RKO (cell line): Measurements from ENCODE around the gene SS18.

Experiments used
- DNase-seq: peaks from one replicate; pipeline ENCODE4 v3.0.0-alpha.2; 2016; ENCODE audit warnings: low spot score

Gene SS18

GRCh38 chr18:26071020-26071419 lies 19.4 kb downstream of the SS18 start:
- DNase-seq = no peak

- DNase-seq = no peak
Measured at GRCh38 chr18:26059357-26059756, 31.1 kb downstream of the SS18 start.

- DNase-seq = no peak
Measured at GRCh38 chr18:26057344-26057773, 33.1 kb downstream of the SS18 start.

GRCh38 chr18:26056291-26056690 lies 34.1 kb downstream of the SS18 start:
- no peak for DNase-seq

GRCh38 chr18:26052505-26052904 lies 37.9 kb downstream of the SS18 start:
- peak; percentile 20 for DNase-seq

- peak; percentile 4 for DNase-seq
Measured at GRCh38 chr18:26051843-26052242, 38.6 kb downstream of the SS18 start.

GRCh38 chr18:26046419-26047077 lies 43.9 kb downstream of the SS18 start:
- no peak for DNase-seq

- no peak for DNase-seq
Measured at GRCh38 chr18:26044807-26045206, 45.6 kb downstream of the SS18 start.

- DNase-seq = no peak
Measured at GRCh38 chr18:26040051-26040656, 50.3 kb downstream of the SS18 start.

- no peak for DNase-seq
Measured at GRCh38 chr18:26039203-26039602, 51.2 kb downstream of the SS18 start.

- no peak for DNase-seq
Measured at GRCh38 chr18:26036635-26037034, 53.8 kb downstream of the SS18 start.

- DNase-seq = no peak
Measured at GRCh38 chr18:26034850-26035497, 55.4 kb downstream of the SS18 start.

GRCh38 chr18:26022585-26022984 lies 67.8 kb downstream of the SS18 start:
- DNase-seq = no peak

- DNase-seq = no peak
Measured at GRCh38 chr18:26021061-26021754, 69.2 kb downstream of the SS18 start.

GRCh38 chr18:26017929-26018328 lies 72.5 kb downstream of the SS18 start:
- DNase-seq = peak; percentile 45

- no peak for DNase-seq
Measured at GRCh38 chr18:26014462-26014861, 76.0 kb downstream of the SS18 start.

GRCh38 chr18:26008619-26009018 lies 81.8 kb downstream of the SS18 start:
- no peak for DNase-seq

GRCh38 chr18:26008096-26008495 lies 82.3 kb downstream of the SS18 start:
- no peak for DNase-seq

- no peak for DNase-seq
Measured at GRCh38 chr18:26005950-26006349, 84.5 kb downstream of the SS18 start.

- no peak for DNase-seq
Measured at GRCh38 chr18:26004832-26005231, 85.6 kb downstream of the SS18 start.

- DNase-seq = peak; percentile 3
Measured at GRCh38 chr18:26003817-26004216, 86.6 kb downstream of the SS18 start.

- no peak for DNase-seq
Measured at GRCh38 chr18:26003356-26003755, 87.1 kb downstream of the SS18 start.

- no peak for DNase-seq
Measured at GRCh38 chr18:26002375-26002910, 88.0 kb downstream of the SS18 start.
